GM18858 (cell line): Measurements from ENCODE around the gene CEP89.
"Not testable (repeated sequence)": the region's sequence is repeated elsewhere in the genome, so short reads cannot be mapped to it uniquely, and the experiment has no call there.

ENCODE experiments used
- ATAC-seq: cut with Tn5 transposase; IDR thresholded peaks from one replicate; pipeline ENCODE4 v1.9.1; 2021; ENCODE audit not compliant: unreplicated experiment

Gene CEP89

GRCh38 chr19:32971715-32972540, at the start of gene CEP89, which contains the start of gene FAAP24:
Gene CEP89, minus strand, starts transcription at chr19:32971958. Its CDS starts 84 bp downstream, at chr19:32971874.
Gene FAAP24, plus strand, starts transcription at chr19:32972242. Its CDS starts 955 bp downstream, at chr19:32973197.
- peak; percentile 99 for ATAC-seq

DNA sequence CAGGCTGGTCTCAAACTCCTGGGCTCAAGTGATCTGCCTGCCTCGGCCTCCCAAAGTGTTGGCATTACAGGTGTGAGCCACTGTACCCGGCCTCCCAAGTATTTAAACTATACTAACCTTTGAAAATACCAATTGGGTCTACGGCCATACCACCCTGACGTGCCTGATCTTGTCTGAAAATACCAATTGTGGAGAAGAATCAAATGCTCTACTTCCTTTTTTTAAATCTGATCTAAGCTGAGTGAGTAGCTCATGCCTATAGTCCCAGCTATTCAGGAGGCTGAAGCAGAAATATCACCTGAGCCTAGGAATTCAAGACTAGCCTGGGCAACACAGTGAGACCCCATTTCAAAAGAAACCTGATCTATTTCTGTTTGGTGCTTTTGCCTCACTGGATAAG, 39.1 kb upstream of the CEP89 start:
- not testable (repeated sequence) for ATAC-seq

- no peak for ATAC-seq
Measured at GRCh38 chr19:33008738-33009137, 37.0 kb upstream of the CEP89 start.

GRCh38 chr19:33005440-33005839, 33.7 kb upstream of the CEP89 start:
- ATAC-seq: no peak

DNA sequence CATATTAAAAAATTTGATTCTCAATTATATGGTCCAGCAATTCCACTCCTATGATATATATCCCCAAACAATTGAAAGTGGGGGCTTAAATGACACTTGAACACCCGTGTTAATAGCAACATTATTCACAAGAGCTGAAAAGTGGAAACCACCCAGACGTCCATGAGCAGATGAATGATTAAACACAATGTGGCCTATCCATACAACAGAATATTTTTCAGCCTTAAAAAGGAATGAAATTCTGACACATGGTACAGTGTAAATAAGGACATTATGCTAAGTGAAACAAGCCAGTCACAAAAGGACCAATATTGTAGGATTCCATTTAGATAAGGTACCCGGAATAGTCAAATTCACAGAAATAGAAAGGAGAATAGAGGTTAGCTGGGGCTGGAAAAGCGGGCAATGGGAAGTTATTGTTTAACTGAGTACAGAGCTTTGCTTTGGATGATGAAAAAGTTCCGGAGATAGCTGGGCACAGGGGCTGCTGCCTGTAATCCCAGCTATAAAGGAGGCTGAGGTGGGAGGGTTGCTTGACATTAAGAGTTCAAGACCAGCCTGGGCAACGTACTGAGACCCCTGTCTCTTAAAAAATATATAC, 31.8 kb upstream of the CEP89 start:
- ATAC-seq: not testable (repeated sequence)

DNA sequence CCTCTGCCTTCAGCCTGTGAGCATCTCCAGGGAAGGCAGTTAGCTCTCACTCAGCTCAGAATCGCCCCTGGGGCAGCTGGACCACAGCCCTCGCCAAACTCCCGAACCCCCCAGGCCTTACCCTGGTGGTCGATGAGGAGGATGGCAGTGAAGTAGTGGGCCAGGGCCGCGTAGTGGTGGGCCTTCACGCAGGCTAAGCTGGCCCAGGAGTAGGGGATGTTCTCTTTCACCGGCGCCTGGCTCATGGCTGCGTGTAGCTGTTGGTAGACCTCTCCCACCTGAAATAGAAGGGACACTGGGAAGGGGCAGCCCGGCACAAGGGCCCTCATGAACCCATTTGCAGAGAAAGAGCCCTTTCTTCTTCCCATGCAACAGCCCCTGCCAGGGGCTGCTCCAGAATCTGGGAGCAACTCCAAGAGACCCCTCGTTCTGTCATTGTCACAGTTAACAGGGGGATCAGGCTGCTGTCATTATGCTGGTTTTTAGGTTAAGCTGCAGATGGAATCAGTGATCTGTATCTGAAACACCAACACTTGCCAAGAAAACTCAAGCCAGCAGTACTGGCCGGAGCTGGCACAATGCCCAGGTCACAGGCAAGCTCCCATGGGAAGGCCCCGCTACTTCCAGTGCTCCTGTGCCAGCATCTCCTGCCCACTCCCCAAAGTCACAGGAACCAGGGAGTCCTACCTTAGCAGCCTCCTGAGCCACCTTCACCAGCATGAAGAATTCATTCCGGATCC, 30.5 kb upstream of the CEP89 start:
- not testable (repeated sequence) for ATAC-seq

DNA sequence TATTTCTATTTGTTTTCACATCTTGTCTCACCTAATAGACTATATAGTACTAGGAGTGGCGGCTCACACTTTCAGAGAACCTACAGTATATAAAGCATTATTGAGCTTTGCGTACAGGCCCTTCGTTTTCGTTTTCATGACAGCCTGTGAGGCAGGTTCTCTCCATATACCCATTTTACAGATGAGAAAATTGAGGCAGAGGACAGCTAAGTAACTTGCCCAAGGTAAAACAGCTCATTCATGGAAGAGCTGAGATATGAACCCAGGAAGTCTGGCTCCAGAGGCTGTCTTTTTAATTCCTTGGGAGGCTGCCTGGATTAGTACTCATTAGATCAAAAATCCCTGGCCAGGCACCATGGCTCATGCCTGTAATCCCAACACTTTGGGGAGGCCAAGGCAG, 29.2 kb upstream of the CEP89 start:
- ATAC-seq: no peak

GRCh38 chr19:33000510-33000909, 28.8 kb upstream of the CEP89 start:
- ATAC-seq: no peak

GRCh38 chr19:32998722-32999121, 27.0 kb upstream of the CEP89 start:
- no peak for ATAC-seq

GRCh38 chr19:32997716-32998355, 26.1 kb upstream of the CEP89 start:
- ATAC-seq: no peak

DNA sequence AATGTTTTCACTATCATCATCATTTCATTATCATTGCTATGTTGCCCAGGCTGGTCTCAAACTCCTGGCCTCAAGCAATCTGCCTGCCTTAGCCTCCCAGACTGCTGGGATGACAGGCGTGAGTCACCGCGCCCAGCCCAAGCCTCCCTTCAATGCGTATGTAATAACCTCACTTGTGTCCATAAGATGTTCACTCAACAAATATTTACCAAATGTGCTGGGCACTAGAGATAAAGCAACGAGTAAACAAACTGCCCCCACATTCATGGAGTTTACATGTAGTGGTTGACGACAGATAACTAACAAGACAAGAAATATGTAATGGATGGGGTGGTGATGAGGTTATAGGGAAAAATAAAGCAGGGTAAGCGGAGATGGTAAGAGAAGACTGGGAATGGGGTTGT, 25.3 kb upstream of the CEP89 start:
- not testable (repeated sequence) for ATAC-seq

GRCh38 chr19:32995966-32996365, 24.2 kb upstream of the CEP89 start:
- ATAC-seq: not testable (repeated sequence)

DNA sequence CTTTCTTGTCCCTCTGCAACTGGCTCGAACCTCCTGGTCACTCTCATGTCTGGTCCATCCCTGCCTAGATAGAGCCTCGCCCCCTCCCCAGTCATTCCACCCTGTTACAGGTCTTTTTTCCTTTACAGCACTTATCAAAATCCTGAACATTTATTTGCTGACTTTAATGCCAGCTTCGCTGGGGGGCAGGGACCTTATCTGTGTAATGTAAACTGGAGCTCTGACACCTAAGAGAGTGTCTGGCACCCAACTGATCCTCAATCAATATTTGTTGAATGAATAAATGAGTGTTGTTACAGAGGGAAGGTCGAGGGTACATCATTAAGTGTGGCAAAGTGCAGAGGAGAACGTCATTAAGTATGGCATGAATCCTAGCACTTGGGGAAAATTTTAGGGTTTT, 17.0 kb upstream of the CEP89 start:
- ATAC-seq: no peak

DNA sequence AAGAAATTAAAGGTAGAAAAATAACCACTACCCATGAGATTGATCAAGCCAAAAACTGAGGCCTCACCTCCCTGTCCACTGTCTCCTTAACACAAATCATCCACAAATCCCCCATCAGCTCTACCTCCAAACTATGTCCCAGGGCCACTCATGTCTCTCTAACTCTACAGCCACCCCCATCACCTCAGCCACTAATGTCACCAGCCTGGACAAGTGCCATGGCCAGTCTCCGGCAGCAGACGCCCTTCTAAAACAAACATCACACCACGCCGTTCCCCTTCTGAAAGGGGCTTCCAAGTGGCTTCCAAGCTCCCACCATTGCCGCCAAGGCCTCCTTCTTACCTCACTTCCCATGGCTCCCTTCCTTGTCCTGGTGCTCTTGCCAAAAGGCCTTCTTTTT, 16.5 kb upstream of the CEP89 start:
- not testable (repeated sequence) for ATAC-seq

DNA sequence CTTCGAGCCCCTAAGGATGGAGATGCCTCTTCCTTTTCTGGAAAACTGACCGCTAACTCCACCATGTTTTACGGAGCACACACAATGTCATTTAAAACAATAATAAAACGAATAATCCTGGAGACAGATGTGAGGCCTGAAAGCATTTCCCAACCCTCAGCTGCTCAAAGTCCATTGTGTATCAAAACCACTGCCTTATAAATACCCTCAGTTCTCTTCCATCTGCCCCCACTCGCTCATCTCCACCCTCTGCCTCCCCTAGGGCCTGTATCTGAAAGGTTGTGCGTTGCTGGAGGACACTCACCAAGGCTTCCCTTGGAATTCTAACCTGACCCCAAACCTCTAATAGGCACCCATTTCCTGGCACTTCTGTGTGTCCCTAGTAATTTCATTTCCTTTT, 10.7 kb upstream of the CEP89 start:
- not testable (repeated sequence) for ATAC-seq

DNA sequence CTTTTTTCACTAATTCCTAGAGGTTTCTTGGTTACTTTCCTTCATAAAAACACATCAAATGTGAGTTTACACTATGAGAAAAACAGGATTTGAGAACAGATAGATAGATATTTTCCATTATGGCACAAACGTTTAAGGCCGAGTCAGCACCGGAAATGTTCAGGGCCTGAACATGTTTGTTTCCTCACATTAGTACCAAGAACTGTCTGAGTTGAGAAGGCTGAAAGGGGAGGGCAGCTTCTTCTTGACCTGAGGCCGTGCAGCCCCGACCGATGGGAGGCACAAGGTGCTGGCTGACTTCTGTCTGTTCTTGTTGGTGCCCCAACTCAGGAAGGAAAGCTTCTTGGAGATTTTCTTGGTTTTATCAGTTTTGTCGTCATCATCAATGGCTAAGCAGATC, 8.0 kb upstream of the CEP89 start:
- not testable (repeated sequence) for ATAC-seq

DNA sequence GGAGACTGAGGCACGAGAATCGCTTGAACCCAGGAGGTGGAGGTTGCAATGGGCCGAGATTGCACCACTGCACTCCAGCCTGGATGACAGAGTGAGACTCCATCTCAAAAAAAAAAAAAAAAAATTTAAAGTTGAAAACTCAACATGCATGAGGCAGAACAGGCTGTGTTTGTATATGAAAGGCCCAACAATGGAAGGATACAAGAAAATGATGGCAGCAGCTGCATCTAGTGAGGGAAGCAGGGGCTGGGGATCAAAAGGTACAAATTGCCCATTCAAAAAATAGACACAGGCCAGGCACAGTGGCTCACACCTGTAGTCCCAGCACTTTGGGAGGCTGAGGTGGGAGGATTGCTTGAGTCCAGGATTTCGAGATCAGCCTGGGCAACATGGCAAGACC, 6.1 kb upstream of the CEP89 start:
- ATAC-seq: not testable (repeated sequence)

GRCh38 chr19:32977280-32977679, 5.5 kb upstream of the CEP89 start:
- no peak for ATAC-seq

GRCh38 chr19:32976223-32976805, 4.6 kb upstream of the CEP89 start:
- ATAC-seq: no peak

DNA sequence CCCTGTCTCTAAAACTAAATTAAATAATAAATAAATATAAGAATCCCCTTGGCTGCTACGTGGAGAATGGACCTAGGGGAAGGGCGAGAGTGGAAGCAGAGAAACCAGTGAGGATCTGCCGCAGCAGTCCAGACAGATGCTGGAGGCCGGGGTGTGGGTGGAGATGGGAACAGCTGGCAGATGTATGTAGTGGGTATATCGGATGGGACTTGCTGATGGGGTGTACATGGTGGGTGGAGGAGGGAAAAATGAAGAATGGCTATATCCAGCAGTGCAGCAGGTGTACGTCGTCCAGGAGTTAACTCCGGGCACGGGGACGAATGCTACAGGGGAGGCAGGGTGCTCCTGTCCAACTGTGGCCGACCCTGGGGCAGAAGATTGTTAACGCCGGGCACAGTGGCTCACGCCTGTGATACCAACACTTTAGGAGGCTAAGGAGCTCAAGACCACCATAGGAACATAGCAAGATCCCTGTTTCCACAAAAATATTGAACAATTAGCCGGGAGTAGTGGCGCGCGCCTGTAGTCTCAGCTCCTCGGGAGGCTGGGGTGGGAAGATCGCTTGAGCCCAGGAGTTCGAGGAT, 654 bp downstream of the CEP89 start:
- ATAC-seq: no peak
